Measurements from ENCODE around the gene MGAT5B. TPM values are rescaled to one million over a fixed set of nuclear protein-coding genes. Genes with fewer than 3 reads are reported as not detected.

Gene MGAT5B
- total and polyA plus RNA-seq, 10 of the 15 experiments (the other 5 are each of a cell fraction or from before 2014, with no cell fraction given), result 0.13 TPM; not detected in 9

DNA sequence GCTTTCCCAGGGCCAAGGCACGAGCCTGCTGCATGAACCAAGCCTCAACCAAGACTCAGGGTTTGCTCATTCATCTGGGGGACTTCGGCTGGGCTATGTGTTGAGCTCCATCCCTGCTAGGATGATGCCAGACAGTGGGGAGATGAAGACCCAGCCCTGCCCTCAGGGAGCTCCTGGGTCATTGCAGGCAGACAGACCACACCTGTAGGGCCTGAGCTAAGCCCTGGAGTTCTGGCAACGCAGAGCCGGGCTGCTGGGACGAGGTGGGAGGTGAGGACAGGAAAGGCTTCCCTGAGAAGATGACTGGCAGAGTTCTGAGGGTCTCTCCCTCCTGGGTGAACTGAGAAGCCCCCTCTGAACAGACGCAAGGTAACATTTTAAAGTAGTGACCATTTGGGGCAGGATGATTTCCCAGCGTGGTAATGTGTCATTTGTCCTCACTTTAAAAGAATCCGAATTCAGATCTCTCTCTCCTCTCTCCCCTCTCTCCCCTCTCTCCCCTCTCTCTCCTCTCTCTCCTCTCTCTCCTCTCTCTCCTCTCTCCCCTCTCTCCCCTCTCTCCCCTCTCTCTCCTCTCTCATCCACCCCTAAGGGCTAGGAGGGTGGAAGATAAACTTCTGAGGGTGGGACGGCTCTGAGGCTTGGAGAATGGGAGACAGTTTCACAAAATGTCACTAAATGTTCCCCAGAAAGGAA, 98.4 kb downstream of the MGAT5B start:
- DNase-seq (ENCODE audit: low read depth, low spot score) (no peak), FAIRE-seq (no peak), ATAC-seq (no peak)
- RAD21 ChIA-PET (ENCODE audit: unreplicated experiment), result no interaction called here
- POLR2A ChIA-PET, result no interaction called here
- H3K27me3 ChIP-seq (replicated peaks in 1 of 2; ENCODE audit: control insufficient read depth in 2 of 2, insufficient read depth in 2 of 2, low read length in 1 of 2), result peaks cover 2 to 13% of the 10 kb centered on the region in 2 experiments
- H3K36me3 ChIP-seq (ENCODE audit: control insufficient read depth in 2 of 2, insufficient read depth in 2 of 2, low read length in 1 of 2), result no peaks in the 10 kb centered on the region
- intact Hi-C loops (cut with micrococcal nuclease; ENCODE audit: unreplicated experiment) (no loop called here), in situ Hi-C loops (cut with MboI) (no loop called here)
- peaks cover 3% of the 10 kb centered on the region for H3K4me1 ChIP-seq (ENCODE audit: control insufficient read depth, insufficient read depth, low read length)
- H4K20me1 ChIP-seq (ENCODE audit: control insufficient read depth, insufficient read depth), result no peaks in the 10 kb centered on the region
- H3K27ac ChIP-seq (ENCODE audit: control insufficient read depth, insufficient read depth), result no peak overlapping the region
- H2AFZ ChIP-seq (ENCODE audit: control insufficient read depth, low read depth, low read length), result no peak overlapping the region
- BruUV-seq (replicated peaks), result no TSS peak
- H3K4me2 ChIP-seq (ENCODE audit: control insufficient read depth, insufficient read depth), result no peak overlapping the region
- no peak overlapping the region for H3K9ac ChIP-seq (ENCODE audit: control insufficient read depth, insufficient read depth, low read length)
- H3K9me3 ChIP-seq (replicated peaks; ENCODE audit: control insufficient read depth, insufficient read depth, low read length), result no peaks in the 10 kb centered on the region
- H3K79me2 ChIP-seq (ENCODE audit: control insufficient read depth, insufficient read depth, low read length), result no peaks in the 10 kb centered on the region
- no peak overlapping the region for H3K4me3 ChIP-seq
- WGBS (ENCODE audit: insufficient coverage, insufficient replicate concordance, low lambda C conversion rate, missing lambda C conversion rate), result 0% methylated on average over 6 of the region's 9 CpGs
- SMC1A ChIA-PET (ENCODE audit: uncharacterized antibody, unreplicated experiment), result no interaction called here
- CTCF ChIA-PET, result no interaction called here
- TF ChIP-seq SUPT20H (IDR thresholded peaks at IDR 0.05; ENCODE audit: borderline replicate concordance, control insufficient read depth, low read depth, low read length) (no peak), REST (IDR thresholded peaks at IDR 0.05; ENCODE audit: low read depth, low read length) (no peak), BRCA1 (IDR thresholded peaks at IDR 0.05; ENCODE audit: low read depth, low read length) (no peak), YBX1 (IDR thresholded peaks at IDR 0.05) (no peak), RAD51 (IDR thresholded peaks at IDR 0.05) (no peak), ETV6 (conservative IDR thresholded peaks at IDR 0.05 in 1 of 2, IDR thresholded peaks at IDR 0.05 in 1 of 2; ENCODE audit: borderline replicate concordance in 1 of 2, low read depth in 1 of 2) (no peak), ATF7 (IDR thresholded peaks at IDR 0.05; ENCODE audit: low read depth) (no peak), WRNIP1 (IDR thresholded peaks at IDR 0.05; ENCODE audit: borderline replicate concordance, low read depth, low read length) (no peak), YY1 (IDR thresholded peaks at IDR 0.05; ENCODE audit: low read depth, low read length) (no peak), TAF1 (IDR thresholded peaks at IDR 0.05; ENCODE audit: borderline replicate concordance, low read depth, low read length) (no peak), JUNB (IDR thresholded peaks at IDR 0.05) (no peak)
- TF ChIP-seq, protein P1, sequence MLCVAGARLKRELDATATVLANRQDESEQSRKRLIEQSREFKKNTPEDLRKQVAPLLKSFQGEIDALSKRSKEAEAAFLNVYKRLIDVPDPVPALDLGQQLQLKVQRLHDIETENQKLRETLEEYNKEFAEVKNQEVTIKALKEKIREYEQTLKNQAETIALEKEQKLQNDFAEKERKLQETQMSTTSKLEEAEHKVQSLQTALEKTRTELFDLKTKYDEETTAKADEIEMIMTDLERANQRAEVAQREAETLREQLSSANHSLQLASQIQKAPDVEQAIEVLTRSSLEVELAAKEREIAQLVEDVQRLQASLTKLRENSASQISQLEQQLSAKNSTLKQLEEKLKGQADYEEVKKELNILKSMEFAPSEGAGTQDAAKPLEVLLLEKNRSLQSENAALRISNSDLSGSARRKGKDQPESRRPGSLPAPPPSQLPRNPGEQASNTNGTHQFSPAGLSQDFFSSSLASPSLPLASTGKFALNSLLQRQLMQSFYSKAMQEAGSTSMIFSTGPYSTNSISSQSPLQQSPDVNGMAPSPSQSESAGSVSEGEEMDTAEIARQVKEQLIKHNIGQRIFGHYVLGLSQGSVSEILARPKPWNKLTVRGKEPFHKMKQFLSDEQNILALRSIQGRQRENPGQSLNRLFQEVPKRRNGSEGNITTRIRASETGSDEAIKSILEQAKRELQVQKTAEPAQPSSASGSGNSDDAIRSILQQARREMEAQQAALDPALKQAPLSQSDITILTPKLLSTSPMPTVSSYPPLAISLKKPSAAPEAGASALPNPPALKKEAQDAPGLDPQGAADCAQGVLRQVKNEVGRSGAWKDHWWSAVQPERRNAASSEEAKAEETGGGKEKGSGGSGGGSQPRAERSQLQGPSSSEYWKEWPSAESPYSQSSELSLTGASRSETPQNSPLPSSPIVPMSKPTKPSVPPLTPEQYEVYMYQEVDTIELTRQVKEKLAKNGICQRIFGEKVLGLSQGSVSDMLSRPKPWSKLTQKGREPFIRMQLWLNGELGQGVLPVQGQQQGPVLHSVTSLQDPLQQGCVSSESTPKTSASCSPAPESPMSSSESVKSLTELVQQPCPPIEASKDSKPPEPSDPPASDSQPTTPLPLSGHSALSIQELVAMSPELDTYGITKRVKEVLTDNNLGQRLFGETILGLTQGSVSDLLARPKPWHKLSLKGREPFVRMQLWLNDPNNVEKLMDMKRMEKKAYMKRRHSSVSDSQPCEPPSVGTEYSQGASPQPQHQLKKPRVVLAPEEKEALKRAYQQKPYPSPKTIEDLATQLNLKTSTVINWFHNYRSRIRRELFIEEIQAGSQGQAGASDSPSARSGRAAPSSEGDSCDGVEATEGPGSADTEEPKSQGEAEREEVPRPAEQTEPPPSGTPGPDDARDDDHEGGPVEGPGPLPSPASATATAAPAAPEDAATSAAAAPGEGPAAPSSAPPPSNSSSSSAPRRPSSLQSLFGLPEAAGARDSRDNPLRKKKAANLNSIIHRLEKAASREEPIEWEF (IDR thresholded peaks at IDR 0.05; ENCODE audit: insufficient replicate concordance, low read depth, low read length), result no peak
- TF ChIP-seq, protein P2, sequence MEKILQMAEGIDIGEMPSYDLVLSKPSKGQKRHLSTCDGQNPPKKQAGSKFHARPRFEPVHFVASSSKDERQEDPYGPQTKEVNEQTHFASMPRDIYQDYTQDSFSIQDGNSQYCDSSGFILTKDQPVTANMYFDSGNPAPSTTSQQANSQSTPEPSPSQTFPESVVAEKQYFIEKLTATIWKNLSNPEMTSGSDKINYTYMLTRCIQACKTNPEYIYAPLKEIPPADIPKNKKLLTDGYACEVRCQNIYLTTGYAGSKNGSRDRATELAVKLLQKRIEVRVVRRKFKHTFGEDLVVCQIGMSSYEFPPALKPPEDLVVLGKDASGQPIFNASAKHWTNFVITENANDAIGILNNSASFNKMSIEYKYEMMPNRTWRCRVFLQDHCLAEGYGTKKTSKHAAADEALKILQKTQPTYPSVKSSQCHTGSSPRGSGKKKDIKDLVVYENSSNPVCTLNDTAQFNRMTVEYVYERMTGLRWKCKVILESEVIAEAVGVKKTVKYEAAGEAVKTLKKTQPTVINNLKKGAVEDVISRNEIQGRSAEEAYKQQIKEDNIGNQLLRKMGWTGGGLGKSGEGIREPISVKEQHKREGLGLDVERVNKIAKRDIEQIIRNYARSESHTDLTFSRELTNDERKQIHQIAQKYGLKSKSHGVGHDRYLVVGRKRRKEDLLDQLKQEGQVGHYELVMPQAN (conservative IDR thresholded peaks at IDR 0.05), result no peak
